D721Med (cell line): ENCODE results near the gene EHHADH.

Experiments used
- DNase-seq: peaks from one replicate; pipeline ENCODE4 v3.0.0; 2011; ENCODE audit warnings: low spot score; ENCODE audit not compliant: insufficient read length
- FAIRE-seq: peaks from 2 replicates; lab custom pipeline; 2011; peaks lifted over from hg19 to GRCh38; lab: Jason Lieb, UNC
- TF ChIP-seq, protein P1 (sequence below): IDR thresholded peaks from 2 replicates; pipeline ENCODE4 v1.5.1; 2012; ENCODE audit warnings: mild to moderate bottlenecking, control low read depth; ENCODE audit not compliant: insufficient read depth; ENCODE audit errors: missing control alignments

Gene EHHADH

DNA sequence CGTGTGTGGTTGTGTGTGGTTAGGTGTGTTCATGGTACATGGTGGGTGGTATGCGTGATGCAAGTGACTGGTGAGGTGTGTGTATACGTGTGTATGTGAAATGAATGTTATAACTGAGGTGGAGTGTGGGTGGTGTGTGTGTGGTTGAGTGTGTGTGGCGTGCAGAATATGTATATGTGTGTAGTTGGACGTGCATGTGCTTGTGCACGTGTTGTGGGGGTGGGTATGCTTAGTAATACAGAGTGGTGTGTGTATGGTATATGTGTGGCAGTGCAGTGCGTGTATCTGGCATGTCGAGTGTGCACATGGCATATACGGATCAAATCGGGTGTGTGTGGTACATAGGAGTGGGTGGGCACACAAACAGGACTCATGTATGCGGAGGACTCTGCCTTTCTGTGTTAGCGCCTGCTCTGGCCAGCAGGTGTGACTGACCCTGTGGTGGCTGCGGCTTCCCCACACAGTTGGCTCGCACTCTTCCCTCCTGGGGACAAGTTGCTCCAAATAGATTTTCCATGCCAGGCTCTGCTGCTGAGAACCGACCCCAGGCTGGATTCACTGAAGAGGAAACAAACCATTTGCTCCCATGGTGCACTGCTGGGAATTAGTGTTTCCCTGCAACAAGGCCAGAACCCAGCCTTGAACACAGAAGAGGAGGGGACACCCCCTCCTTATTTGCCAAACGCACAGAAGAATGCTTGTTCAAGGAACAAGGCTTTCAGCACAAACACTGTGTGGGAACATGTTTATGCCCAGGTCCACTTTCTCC lies 99.8 kb downstream of the EHHADH start:
- no peak for DNase-seq
- TF ChIP-seq, protein P1, sequence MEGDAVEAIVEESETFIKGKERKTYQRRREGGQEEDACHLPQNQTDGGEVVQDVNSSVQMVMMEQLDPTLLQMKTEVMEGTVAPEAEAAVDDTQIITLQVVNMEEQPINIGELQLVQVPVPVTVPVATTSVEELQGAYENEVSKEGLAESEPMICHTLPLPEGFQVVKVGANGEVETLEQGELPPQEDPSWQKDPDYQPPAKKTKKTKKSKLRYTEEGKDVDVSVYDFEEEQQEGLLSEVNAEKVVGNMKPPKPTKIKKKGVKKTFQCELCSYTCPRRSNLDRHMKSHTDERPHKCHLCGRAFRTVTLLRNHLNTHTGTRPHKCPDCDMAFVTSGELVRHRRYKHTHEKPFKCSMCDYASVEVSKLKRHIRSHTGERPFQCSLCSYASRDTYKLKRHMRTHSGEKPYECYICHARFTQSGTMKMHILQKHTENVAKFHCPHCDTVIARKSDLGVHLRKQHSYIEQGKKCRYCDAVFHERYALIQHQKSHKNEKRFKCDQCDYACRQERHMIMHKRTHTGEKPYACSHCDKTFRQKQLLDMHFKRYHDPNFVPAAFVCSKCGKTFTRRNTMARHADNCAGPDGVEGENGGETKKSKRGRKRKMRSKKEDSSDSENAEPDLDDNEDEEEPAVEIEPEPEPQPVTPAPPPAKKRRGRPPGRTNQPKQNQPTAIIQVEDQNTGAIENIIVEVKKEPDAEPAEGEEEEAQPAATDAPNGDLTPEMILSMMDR: no peak
- no peak for FAIRE-seq

DNA sequence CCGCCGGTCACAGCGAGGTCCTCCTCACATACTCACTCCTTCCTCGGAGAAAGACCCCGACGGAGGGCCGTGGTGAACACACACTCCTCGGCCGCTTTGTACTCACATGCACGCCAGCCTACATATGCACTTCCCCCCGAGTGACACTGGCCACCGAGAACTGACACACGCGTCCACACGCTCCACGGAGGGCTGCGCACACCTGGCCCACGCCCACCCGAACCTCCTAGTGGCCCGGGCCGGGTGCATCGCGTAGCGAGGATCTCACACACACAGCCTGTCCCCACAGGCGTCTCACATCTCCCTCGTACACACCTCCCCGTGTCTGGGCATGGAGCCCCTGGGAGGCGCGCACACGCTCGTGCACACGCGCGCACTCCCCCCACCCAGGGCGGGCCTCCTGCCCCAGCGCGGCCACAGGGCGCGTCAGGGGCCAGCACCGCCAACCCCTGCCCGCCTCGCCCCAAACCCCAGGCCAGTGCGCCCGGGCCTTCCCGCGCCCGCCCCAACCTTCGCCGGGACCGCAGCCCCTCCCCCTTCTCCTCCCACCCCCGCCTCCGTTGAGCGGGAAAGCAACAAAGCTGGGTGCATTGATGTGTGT lies 100.6 kb downstream of the EHHADH start:
- TF ChIP-seq, protein P1: no peak
- no peak for DNase-seq
- no peak for FAIRE-seq

DNA sequence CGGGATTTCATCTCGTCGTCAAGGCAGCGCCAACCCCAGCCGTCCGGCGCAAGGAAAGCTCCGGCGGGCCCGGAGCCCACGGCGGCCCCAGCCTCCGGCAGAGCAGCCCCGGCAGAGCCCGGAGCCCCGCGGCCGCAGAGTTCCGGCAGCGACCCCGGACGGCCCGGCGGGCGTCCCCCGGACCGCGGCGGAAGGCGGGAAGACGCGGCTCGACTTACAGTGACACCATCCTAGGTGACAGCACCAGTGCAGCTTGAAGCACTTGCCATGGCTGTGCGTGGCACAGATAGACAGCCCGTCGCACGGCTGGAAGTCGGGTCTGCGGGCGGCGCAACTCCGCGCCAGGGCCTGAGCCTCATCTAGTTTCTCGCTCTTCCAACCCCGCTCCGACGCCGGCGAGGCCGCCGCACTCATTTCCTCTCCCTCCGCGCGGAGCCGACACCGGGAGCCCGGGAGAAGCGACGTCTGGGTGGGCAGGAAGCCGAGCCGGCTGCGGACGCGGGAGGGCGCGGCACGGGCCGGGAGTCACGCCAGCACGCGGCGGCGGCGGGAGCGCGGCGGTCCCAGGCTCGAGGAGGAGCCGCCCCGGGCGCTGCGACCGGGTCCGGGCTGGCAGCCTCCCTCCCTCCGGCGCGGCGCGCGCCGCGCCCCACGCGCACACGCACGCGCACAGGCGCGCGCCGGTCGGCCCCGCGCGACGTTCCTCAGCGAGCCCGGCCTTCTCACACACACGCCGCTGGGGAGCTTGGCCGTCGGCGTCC lies 101.3 kb downstream of the EHHADH start, which contains the start of gene C3orf70:
TSS of gene C3orf70 (minus strand) at position 651 of the 761 bp plus-strand sequence. CDS start at position 414, 237 bp downstream.
- no peak for FAIRE-seq
- TF ChIP-seq, protein P1: no peak
- DNase-seq: peak; percentile 59

DNA sequence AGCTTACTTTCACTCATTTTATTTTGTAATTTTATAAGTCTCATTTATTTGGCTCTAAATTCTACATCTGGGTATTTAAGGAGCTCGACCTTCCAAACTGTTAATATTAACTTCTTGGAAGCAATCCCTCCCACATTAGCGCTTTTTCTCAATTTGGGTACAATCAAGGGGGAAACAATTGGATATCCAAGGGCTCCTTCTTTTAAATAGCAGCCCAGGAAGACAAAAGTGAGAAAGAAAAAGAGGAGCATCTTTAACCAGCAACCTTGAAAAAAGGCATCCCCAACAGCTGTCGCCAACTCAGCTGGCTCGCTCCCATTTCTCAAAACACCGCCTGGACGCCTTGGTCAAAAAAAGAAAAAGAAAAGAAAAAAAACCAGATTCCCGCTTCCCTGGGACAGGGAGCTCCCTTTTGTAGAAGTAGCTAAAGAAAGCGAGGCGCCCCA lies 101.9 kb downstream of the EHHADH start:
- DNase-seq (no peak), FAIRE-seq (no peak)
- TF ChIP-seq, protein P1: no peak

DNA sequence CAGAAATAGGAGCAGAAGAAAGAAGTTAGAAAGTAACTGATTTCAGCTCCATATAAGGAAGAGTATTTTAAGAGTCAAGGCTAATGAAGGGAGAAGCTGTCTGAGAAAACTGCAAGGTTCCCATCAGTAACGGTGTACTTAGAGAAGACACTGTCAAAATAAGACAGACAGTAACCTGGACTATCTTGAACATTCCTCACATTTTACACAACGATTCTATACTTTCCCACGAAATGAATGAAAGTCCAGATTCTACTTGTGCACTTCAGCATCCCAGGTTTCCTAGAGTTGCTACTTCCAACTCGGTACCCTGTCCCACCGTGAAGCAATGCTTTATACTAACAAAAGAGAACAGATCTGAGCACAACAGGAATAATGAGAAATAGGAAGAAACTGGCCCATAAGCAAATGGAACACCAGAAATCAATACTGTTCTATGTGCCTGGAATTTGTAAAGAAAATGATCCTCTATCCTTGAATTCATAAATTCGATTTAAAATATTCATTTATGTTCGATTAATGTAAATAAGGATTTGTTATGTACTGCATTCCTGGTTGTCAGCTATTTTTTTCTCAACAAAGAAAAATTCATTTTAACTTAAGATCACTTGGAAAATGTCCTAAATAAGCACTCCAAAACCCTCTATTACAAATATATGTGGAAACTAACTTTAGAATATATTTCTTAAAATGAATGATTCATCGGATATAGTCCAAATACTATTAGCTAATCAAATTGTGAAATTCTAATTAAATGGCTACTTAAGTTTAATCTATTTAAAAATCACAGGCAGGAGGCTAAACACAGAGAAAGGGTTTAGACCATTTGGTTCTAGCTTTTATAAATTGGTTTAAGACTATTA lies 102.5 kb downstream of the EHHADH start:
- no peak for DNase-seq
- no peak for FAIRE-seq
- TF ChIP-seq, protein P1: no peak

DNA sequence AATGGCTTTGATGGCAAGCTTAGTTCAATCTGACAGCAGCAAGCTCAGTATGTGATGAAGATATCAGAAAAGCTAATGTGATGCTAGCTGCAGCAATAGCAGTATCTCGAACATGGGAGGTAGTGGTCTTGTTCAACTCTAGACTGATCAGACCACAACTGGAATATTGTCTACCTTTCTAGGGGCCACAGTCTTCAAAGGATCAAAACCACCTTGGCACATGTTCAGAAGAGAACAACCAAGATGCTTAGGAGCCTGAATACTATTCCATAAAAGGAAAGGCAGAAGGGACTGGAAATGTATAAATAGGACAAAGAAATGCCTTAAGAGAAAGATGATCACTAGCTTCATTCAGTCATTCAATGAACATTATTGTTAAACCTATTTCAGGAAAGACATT lies 103.3 kb downstream of the EHHADH start:
- TF ChIP-seq, protein P1: no peak
- FAIRE-seq: no peak
- no peak for DNase-seq
